GM19023 (cell line): ENCODE data around the gene CAMK1D.
"Not testable (repeated sequence)": the region's sequence is repeated elsewhere in the genome, so short reads cannot be mapped to it uniquely, and the experiment has no call there.

Source experiments
- ATAC-seq: cut with Tn5 transposase; IDR thresholded peaks from one replicate; pipeline ENCODE4 v1.9.1; 2021; ENCODE audit warnings: mild to moderate bottlenecking, moderate library complexity; ENCODE audit not compliant: unreplicated experiment

Gene CAMK1D

GRCh38 chr10:12546160-12546802 is 196.9 kb downstream of the CAMK1D start:
- ATAC-seq: not testable (repeated sequence)

GRCh38 chr10:12547301-12547771 is 198.0 kb downstream of the CAMK1D start:
- ATAC-seq: no peak

- ATAC-seq: no peak
Measured at GRCh38 chr10:12549297-12549696, 199.9 kb downstream of the CAMK1D start.

- no peak for ATAC-seq
Measured at GRCh38 chr10:12550994-12551393, 201.6 kb downstream of the CAMK1D start.

GRCh38 chr10:12556039-12556438 is 206.7 kb downstream of the CAMK1D start:
- ATAC-seq: no peak

- no peak for ATAC-seq
Measured at GRCh38 chr10:12559578-12560178, 210.3 kb downstream of the CAMK1D start.

GRCh38 chr10:12561307-12561706 is 212.0 kb downstream of the CAMK1D start:
- no peak for ATAC-seq

- no peak for ATAC-seq
Measured at GRCh38 chr10:12561720-12562119, 212.4 kb downstream of the CAMK1D start.

GRCh38 chr10:12563489-12563888 is 214.1 kb downstream of the CAMK1D start:
- no peak for ATAC-seq

GRCh38 chr10:12564173-12564572 is 214.8 kb downstream of the CAMK1D start:
- no peak for ATAC-seq

GRCh38 chr10:12566161-12567115 is 217.1 kb downstream of the CAMK1D start:
- ATAC-seq: no peak

- no peak for ATAC-seq
Measured at GRCh38 chr10:12568391-12569009, 219.2 kb downstream of the CAMK1D start.

GRCh38 chr10:12572281-12572680 is 222.9 kb downstream of the CAMK1D start:
- ATAC-seq: no peak

GRCh38 chr10:12577610-12578009 is 228.3 kb downstream of the CAMK1D start:
- no peak for ATAC-seq

GRCh38 chr10:12579954-12580858 is 230.9 kb downstream of the CAMK1D start:
- ATAC-seq: peak; percentile 80

- ATAC-seq: no peak
Measured at GRCh38 chr10:12583891-12584595, 234.7 kb downstream of the CAMK1D start.

GRCh38 chr10:12586741-12587140 is 237.4 kb downstream of the CAMK1D start:
- no peak for ATAC-seq

GRCh38 chr10:12587451-12587888 is 238.1 kb downstream of the CAMK1D start:
- ATAC-seq: no peak

GRCh38 chr10:12588091-12588860 is 238.9 kb downstream of the CAMK1D start:
- no peak for ATAC-seq
